ENCODE data around the gene ANKRD30BL. TPM values are rescaled to one million over a fixed set of nuclear protein-coding genes. Genes with fewer than 3 reads are reported as not detected.
"Not testable (repeated sequence)": the region's sequence is repeated elsewhere in the genome, so short reads cannot be mapped to it uniquely, and the experiment has no call there.

Gene ANKRD30BL, protein sequence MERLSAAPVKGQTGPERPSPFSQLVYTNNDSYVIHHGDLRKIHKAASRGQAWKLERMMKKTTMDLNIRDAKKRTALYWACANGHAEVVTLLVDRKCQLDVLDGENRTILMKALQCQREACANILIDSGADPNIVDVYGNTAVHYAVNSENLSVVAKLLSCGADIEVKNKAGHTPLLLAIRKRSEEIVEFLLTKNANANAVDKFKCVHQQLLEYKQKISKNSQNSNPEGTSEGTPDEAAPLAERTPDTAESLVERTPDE
- total RNA-seq (2014; rRNA removed; shearing (Covaris generic)), result not detected in 2 replicates

DNA sequence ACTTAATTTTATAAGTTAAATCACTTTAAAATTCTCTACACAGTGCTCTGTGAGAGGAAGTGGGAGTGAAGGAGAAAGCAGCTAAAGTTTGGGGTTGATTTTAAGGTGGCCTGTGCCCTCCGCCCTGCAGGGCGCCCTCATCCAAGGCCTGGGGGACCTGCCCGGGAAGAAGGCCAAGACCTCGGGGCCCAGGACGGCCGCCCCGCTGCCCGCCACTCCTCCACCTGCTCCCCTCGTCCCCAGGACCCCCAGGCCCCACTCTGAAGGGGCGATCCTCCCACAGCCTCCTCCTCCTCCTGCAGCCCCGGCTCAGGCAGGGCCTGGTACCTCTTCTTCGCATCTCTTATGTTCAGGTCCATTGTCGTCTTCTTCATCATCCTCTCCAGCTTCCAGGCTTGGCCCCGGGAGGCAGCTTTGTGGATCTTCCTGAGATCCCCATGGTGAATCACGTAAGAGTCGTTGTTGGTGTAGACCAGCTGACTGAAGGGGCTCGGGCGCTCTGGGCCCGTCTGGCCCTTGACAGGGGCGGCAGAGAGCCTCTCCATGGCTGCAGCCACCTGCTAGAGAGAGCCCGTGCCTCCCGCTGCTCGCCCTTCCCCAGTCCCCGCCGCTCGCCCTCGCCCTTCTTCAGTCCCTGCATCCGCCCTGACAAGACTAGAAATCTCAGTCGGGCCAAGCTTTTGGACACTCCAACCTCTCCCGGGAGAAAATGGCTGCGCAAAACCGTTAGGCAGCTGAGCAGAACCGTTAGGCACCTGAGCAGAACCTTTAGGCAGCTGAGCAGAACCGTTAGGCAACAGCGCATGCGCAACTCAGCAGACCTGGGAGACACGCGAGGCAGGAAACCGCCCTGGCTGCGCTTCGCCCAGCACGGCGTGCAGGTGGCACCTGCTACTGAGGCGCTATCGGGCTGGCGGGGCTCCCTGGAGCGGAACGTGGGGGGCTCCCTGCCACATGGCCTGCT is at the start of gene ANKRD30BL:
ANKRD30BL (minus strand) TSS at position 792 of the 964 bp plus-strand sequence; CDS start at position 545, 247 bp downstream.
- in situ Hi-C loops (cut with HindIII; ENCODE audit: low sequenced_read_pairs); DNase-seq (ENCODE audit: low spot score): not testable (repeated sequence)

DNA sequence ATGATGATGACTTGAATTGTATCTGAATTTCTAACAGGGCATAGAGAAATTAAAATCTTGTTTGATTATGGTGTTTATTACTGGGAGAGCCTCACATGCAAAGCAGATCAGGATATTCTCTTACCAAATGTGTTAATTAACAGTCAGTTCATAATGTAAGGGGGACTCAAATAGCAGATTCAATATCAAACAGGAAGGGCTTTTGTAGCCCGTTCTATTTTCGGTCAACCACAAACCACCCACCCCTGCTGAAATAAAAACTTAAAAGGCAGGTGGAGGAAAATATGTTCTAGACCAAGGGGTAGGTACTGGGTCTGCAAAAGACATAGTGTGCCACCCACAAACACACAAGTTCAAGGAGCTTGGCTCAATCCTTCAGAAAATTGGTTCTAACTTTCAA is 41.1 kb upstream of the ANKRD30BL start:
- DNase-seq (ENCODE audit: low spot score); in situ Hi-C loops (cut with HindIII; ENCODE audit: low sequenced_read_pairs): not testable (repeated sequence)

DNA sequence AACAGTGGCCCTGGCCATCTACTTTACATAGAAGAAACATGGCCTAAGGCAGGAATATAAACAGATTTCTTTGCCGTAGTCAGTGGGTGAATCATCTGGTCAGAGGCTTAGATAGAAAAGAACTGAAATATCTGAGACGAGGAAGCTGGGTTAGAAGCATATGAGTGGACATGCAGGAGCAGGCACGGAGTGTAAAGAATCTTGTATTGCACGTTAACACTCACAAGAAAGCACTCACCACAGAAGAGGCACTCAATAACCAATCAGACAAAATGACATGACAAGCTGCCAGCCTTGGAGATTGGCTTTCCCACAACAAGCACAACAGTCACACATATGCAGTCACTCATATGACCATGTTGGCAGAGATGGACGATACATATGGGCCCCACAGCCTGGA is 31.1 kb upstream of the ANKRD30BL start:
- DNase-seq (ENCODE audit: low spot score); in situ Hi-C loops (cut with HindIII; ENCODE audit: low sequenced_read_pairs): not testable (repeated sequence)

DNA sequence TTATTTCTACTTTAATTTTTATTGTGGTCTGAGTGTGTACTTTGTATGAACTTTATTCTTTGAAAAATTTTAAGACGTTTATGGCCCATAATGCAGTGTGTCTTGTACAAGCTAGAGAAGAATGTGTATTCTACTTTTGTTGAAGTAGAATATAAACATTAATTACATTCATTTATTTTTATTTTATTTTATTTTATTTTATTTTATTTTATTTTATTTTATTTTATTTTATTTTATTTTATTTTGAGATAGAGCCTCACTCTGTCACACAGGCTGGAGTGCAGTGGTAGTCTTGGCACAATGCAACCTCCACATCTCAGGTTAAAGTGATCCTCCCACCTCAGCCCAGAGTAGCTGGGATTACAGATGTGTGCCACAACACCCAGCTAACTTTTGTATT is 5.3 kb upstream of the ANKRD30BL start:
- DNase-seq (ENCODE audit: low spot score); in situ Hi-C loops (cut with HindIII; ENCODE audit: low sequenced_read_pairs): not testable (repeated sequence)

DNA sequence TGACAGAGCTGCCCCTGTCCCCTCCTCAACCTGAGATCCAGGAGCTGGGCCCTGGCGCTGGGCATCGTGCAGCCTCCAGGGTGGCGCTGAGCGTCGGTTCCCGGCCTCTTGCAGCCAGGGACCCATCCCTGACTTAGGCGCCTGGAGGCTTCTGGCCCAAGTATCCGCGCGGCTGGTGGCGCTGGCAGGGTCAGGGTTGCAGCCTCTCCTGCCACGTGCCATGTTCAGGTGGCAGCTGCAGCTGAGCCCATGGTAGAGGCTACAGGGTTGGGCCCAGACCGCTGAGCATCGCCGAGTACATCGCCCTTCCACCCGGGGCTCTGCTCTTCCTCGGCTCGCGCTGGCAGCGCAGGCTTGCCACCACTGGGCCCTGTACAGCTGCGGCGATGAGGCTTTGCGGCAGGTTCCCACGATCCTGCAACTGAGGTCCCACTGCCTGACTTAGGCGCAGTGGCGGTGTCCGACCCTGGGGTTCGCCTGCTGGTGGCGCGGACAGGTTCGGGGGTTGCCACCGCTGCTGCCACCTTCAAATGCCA is 441 bp upstream of the ANKRD30BL start:
- DNase-seq (ENCODE audit: low spot score); in situ Hi-C loops (cut with HindIII; ENCODE audit: low sequenced_read_pairs): not testable (repeated sequence)

DNA sequence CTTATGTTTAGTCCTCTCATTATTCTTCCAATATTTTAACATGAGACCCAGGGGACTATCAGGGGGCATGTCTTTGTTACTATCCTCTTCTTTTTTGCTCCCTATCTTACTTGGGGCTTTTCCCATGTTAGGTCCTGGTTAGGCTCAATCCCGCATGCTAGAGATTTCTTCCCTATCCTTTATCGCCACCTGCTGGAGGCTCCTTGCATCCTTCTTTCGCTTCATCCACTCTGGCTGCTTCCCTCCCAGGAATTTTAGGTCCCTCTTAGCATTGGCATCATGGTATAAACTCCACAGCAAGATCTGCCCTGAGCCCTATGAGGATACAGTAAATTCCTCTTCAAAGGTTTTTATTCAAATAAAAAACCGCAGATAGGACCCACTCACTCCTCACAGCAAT is 15.0 kb downstream of the ANKRD30BL start:
- in situ Hi-C loops (cut with HindIII; ENCODE audit: low sequenced_read_pairs), result not testable (repeated sequence)
- DNase-seq (ENCODE audit: low spot score), result peak; percentile 53

All from G401 (cell line).